ENCODE measurements around the gene OR5J2. TPM values are rescaled to one million over a fixed set of nuclear protein-coding genes. Genes with fewer than 3 reads are reported as not detected.
A peak's percentile ranks its signal among the peaks of the same experiment; 100 is the strongest.

Gene OR5J2
- total RNA-seq, 2 donors from 2014 or later: not detected

- H3K27ac ChIP-seq (ENCODE audit: low read depth, low read length): no peak overlapping the region
- H3K4me1 ChIP-seq (ENCODE audit: control insufficient read depth, insufficient read depth, low read length): no peaks in the 10 kb centered on the region
- 93 to 100% methylated on average over 5 to 15 of the region's 15 CpGs for WGBS, 2 experiments (ENCODE audit: insufficient coverage in 1 of 2, insufficient read length in 1 of 2)
- H3K36me3 ChIP-seq (ENCODE audit: control insufficient read depth, insufficient read depth, low read length): no peaks in the 10 kb centered on the region
- H3K27me3 ChIP-seq (ENCODE audit: control insufficient read depth, insufficient read depth, low read length, poor library complexity, severe bottlenecking): no peaks in the 10 kb centered on the region
- no peak overlapping the region for H3K9ac ChIP-seq (ENCODE audit: extremely low read depth, low read length, poor library complexity, severe bottlenecking)
- no peak for DNase-seq
- H3K4me1 Mint-ChIP-seq: no peaks in the 10 kb centered on the region
- no peaks in the 10 kb centered on the region for H3K27me3 Mint-ChIP-seq (ENCODE audit: insufficient read depth)
- no peak for TF ChIP-seq CTCF (conservative IDR thresholded peaks at IDR 0.05)
- H3K4me3 ChIP-seq (ENCODE audit: low read length): peak overlapping the region; percentile 62
- H3K9me3 ChIP-seq (ENCODE audit: control insufficient read depth, low read length): peaks cover 40% of the 10 kb centered on the region
- peaks cover 25% of the 10 kb centered on the region for H3K9me3 Mint-ChIP-seq
- H3K27ac Mint-ChIP-seq: no peak overlapping the region
- no peak overlapping the region for H3K4me3 Mint-ChIP-seq
- H3K36me3 Mint-ChIP-seq (ENCODE audit: low read depth): peaks cover 9% of the 10 kb centered on the region
Observed at GRCh38 chr11:56152333-56152732, 24.1 kb upstream of the OR5J2 start.

GRCh38 chr11:56160217-56160616 is 16.2 kb upstream of the OR5J2 start, which contains the start of gene OR8K5:
Gene OR8K5 (minus strand): TSS chr11:56160317. CDS start chr11:56160317, 0 bp downstream.
- Histone ChIP-seq H3K9ac (ENCODE audit: extremely low read depth, low read length, poor library complexity, severe bottlenecking) (no peak within 1 kb of the TSS), H3K36me3 (ENCODE audit: control insufficient read depth, insufficient read depth, low read length) (no peaks in the 10 kb centered on the region), H3K4me1 (ENCODE audit: control insufficient read depth, insufficient read depth, low read length) (no peaks in the 10 kb centered on the region), H3K4me3 (ENCODE audit: low read length) (no peak within 1 kb of the TSS), H3K27ac (ENCODE audit: low read depth, low read length) (no peak within 1 kb of the TSS), H3K9me3 (ENCODE audit: control insufficient read depth, low read length) (peaks cover 12% of the 10 kb centered on the region), H3K27me3 (ENCODE audit: control insufficient read depth, insufficient read depth, low read length, poor library complexity, severe bottlenecking) (no peaks in the 10 kb centered on the region)
- 87 to 100% methylated on average over 1 to 3 of the region's 3 CpGs for WGBS, 2 experiments (ENCODE audit: insufficient coverage in 1 of 2, insufficient read length in 1 of 2)
- no peak within 1 kb of the TSS for H3K27ac Mint-ChIP-seq
- peaks cover 5% of the 10 kb centered on the region for H3K9me3 Mint-ChIP-seq
- no peaks in the 10 kb centered on the region for H3K4me1 Mint-ChIP-seq
- no peak for TF ChIP-seq CTCF (conservative IDR thresholded peaks at IDR 0.05)
- H3K4me3 Mint-ChIP-seq: no peak within 1 kb of the TSS
- DNase-seq: no peak
- no peaks in the 10 kb centered on the region for H3K36me3 Mint-ChIP-seq (ENCODE audit: low read depth)
- no peaks in the 10 kb centered on the region for H3K27me3 Mint-ChIP-seq (ENCODE audit: insufficient read depth)

- no peak overlapping the region for H3K4me3 Mint-ChIP-seq
- Histone ChIP-seq H3K27me3 (ENCODE audit: control insufficient read depth, insufficient read depth, low read length, poor library complexity, severe bottlenecking) (no peaks in the 10 kb centered on the region), H3K9me3 (ENCODE audit: control insufficient read depth, low read length) (no peaks in the 10 kb centered on the region), H3K4me3 (ENCODE audit: low read length) (no peak overlapping the region), H3K9ac (ENCODE audit: extremely low read depth, low read length, poor library complexity, severe bottlenecking) (no peak overlapping the region), H3K4me1 (ENCODE audit: control insufficient read depth, insufficient read depth, low read length) (no peaks in the 10 kb centered on the region), H3K36me3 (ENCODE audit: control insufficient read depth, insufficient read depth, low read length) (no peaks in the 10 kb centered on the region), H3K27ac (ENCODE audit: low read depth, low read length) (no peak overlapping the region)
- H3K36me3 Mint-ChIP-seq (ENCODE audit: low read depth): no peaks in the 10 kb centered on the region
- peaks cover 5% of the 10 kb centered on the region for H3K4me1 Mint-ChIP-seq
- H3K27ac Mint-ChIP-seq: no peak overlapping the region
- no peaks in the 10 kb centered on the region for H3K9me3 Mint-ChIP-seq
- no peak for DNase-seq
- H3K27me3 Mint-ChIP-seq (ENCODE audit: insufficient read depth): no peaks in the 10 kb centered on the region
- no peak for TF ChIP-seq CTCF (conservative IDR thresholded peaks at IDR 0.05)
- WGBS, 2 experiments (ENCODE audit: insufficient coverage in 1 of 2, insufficient read length in 1 of 2): 83 to 91% methylated on average over 2 to 3 of the region's 3 CpGs
Observed at GRCh38 chr11:56163804-56164203, 12.6 kb upstream of the OR5J2 start.

All from endodermal cell (in vitro differentiated cells).